CD4-positive, alpha-beta T cell (primary cell): Measurements from ENCODE around the gene TSC2. TPM values are rescaled to one million over a fixed set of nuclear protein-coding genes. Genes with fewer than 3 reads are reported as not detected.

Source experiments
- ATAC-seq: fragments of 200-7000 bp; cut with Tn5 transposase; one replicate; pipeline ENCODE4 v1.10.0; 2022; ENCODE audit warnings: mild to moderate bottlenecking; ENCODE audit not compliant: poor library complexity
- CTCF ChIA-PET: fragments of 350-600 bp; sonication (Branson Sonifier 250); formaldehyde crosslinking; loops from one replicate; lab custom pipeline; 2021; ENCODE audit warnings: antibody characterized with exemption, inconsistent platforms; lab: Charles Lee
- POLR2A ChIA-PET: fragments of 350-600 bp; sonication (Branson Sonifier 250); formaldehyde crosslinking; loops from one replicate; lab custom pipeline; 2021; ENCODE audit warnings: antibody characterized with exemption, inconsistent platforms; lab: Charles Lee
- DNase-seq, 14 experiments: peaks; one replicate each; pipeline ENCODE4 v3.0.0-alpha.2; 2013 to 2020; ENCODE audit warnings: mixed read lengths in 2 of 14
- H3K27ac ChIP-seq, 2 donors: one replicate each; pipeline versions ENCODE4 v1.5.1 to v1.7.0; 2013; ENCODE audit warnings: low read length in 2 of 2, low read depth in 1 of 2, mild to moderate bottlenecking in 1 of 2
- H3K27me3 ChIP-seq, 2 experiments: 1 replicate in 1 of 2; 2 replicates in 1 of 2; pipeline versions ENCODE4 v1.6.1 to v1.7.0; 2013; ENCODE audit warnings: low read length in 2 of 2, control low read depth in 1 of 2, mild to moderate bottlenecking in 1 of 2, moderate library complexity in 1 of 2; ENCODE audit not compliant: insufficient read depth in 2 of 2, control insufficient read depth in 1 of 2
- H3K36me3 ChIP-seq: one replicate; pipeline ENCODE4 v1.6.1; 2013; ENCODE audit warnings: low read length, control low read depth; ENCODE audit not compliant: insufficient read depth
- H3K4me1 ChIP-seq: one replicate; pipeline ENCODE4 v1.6.1; 2013; ENCODE audit warnings: low read length, control low read depth; ENCODE audit not compliant: insufficient read depth
- H3K4me3 ChIP-seq: one replicate; pipeline ENCODE4 v1.5.1; 2013; ENCODE audit warnings: mild to moderate bottlenecking, low read length, moderate library complexity
- H3K9me3 ChIP-seq, 2 experiments: 1 replicate in 1 of 2; 2 replicates in 1 of 2; pipeline versions ENCODE4 v1.6.1 to v1.7.0; 2013; ENCODE audit warnings: low read length in 2 of 2, mild to moderate bottlenecking in 2 of 2, control low read depth in 1 of 2, moderate library complexity in 1 of 2; ENCODE audit not compliant: control insufficient read depth in 1 of 2, insufficient read depth in 1 of 2
- H3K27ac Mint-ChIP-seq: one replicate; pipeline ENCODE4 v1.8.0; 2020; ENCODE audit warnings: mixed read lengths
- H3K27me3 Mint-ChIP-seq: one replicate; pipeline ENCODE4 v1.8.0; 2021; ENCODE audit warnings: mixed read lengths
- H3K36me3 Mint-ChIP-seq: one replicate; pipeline ENCODE4 v1.8.0; 2021; ENCODE audit warnings: low read depth, mixed read lengths
- H3K4me1 Mint-ChIP-seq: one replicate; pipeline ENCODE4 v1.8.0; 2021; ENCODE audit warnings: low read depth, mixed read lengths
- H3K4me3 Mint-ChIP-seq: one replicate; pipeline ENCODE4 v1.8.0; 2020; ENCODE audit warnings: mild to moderate bottlenecking, mixed read lengths
- H3K9me3 Mint-ChIP-seq: one replicate; pipeline ENCODE4 v1.8.0; 2020; ENCODE audit warnings: mixed read lengths
- CTCF ChIP-seq: fragments of 200-600 bp; IDR thresholded peaks from one replicate; pipeline ENCODE4 v1.8.0; 2022; ENCODE audit warnings: antibody characterized with exemption, mild to moderate bottlenecking
- intact Hi-C, 2 experiments: fragments of 100-400 bp; cut with DNase I in 1 of 2; cut with micrococcal nuclease in 1 of 2; formaldehyde crosslinking; loops; one replicate each; pipeline versions ENCODE4 v1.15.1 to v1.9.0; 2023 to 2025; cut with DNase I, micrococcal nuclease
- total RNA-seq, 174 experiments: library from RNA in 2 of 174; stranded (reverse) in 2 of 174; gene quantifications; one replicate each; pipeline ENCODE4 v1.2.3 and lab custom pipeline; 2021 to 2026

The TSC2 gene
- total RNA-seq, 2 experiments from 2014 or later: 83.0 to 85.0 TPM

DNA sequence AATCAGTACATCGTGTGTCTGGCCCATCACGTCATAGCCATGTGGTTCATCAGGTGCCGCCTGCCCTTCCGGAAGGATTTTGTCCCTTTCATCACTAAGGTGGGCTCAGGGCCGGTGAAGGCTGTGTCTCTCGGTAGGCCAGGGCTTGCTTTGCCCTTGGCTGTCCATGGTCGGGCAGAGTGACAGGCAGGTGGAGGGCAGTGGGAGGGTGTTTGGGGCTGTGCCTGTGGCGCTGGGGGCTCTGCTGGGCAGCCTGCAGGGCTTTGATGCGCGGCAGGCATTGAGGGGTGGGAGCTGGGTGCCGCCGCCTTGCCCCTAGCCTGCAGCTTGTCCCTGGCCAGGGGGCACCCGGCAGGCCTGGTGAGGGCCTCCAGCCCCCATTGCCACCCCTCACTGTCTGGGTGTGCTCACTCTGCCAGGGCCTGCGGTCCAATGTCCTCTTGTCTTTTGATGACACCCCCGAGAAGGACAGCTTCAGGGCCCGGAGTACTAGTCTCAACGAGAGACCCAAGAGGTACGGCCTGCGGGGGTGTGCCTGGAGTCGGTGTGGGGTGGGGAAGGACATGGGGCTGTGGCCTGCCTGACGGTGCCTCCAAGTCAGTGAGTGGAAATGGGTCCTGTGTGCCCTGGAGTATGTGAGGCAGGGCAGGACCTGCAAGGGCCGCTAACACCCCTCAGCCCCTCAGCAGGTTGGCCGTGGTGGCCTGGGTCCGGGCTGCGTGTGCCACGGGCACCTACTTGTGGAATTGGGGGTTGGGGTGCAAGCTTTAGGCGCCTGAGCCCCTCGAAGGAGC is 28.5 kb downstream of the TSC2 start:
- Mint-ChIP-seq H3K27me3 (no peaks in the 10 kb centered on the region), H3K36me3 (peaks cover 45% of the 10 kb centered on the region), H3K9me3 (no peaks in the 10 kb centered on the region), H3K27ac (no peak overlapping the region), H3K4me3 (no peak overlapping the region), H3K4me1 (no peaks in the 10 kb centered on the region)
- Histone ChIP-seq H3K27ac (no peak overlapping the region), H3K4me1 (no peaks in the 10 kb centered on the region), H3K4me3 (no peak overlapping the region), H3K9me3 (no peaks in the 10 kb centered on the region), H3K36me3 (peaks cover 69% of the 10 kb centered on the region), H3K27me3 (no peaks in the 10 kb centered on the region)
- CTCF ChIA-PET: no interaction called here
- ATAC-seq (no peak), DNase-seq (no peak)
- POLR2A ChIA-PET: no interaction called here
- TF ChIP-seq CTCF: no peak
- intact Hi-C loops: no loop called here

GRCh38 chr16:2077016-2077415 is 29.2 kb downstream of the TSC2 start:
- no peak overlapping the region for H3K27ac ChIP-seq
- no peak for ATAC-seq
- H3K27me3 Mint-ChIP-seq: no peaks in the 10 kb centered on the region
- ChIA-PET POLR2A (no interaction called here), CTCF (no interaction called here)
- H3K4me3 Mint-ChIP-seq: no peak overlapping the region
- peaks cover 44% of the 10 kb centered on the region for H3K36me3 Mint-ChIP-seq
- H3K27me3 ChIP-seq: no peaks in the 10 kb centered on the region
- no peak overlapping the region for H3K4me3 ChIP-seq
- no peaks in the 10 kb centered on the region for H3K9me3 Mint-ChIP-seq
- H3K4me1 ChIP-seq: no peaks in the 10 kb centered on the region
- H3K4me1 Mint-ChIP-seq: no peaks in the 10 kb centered on the region
- TF ChIP-seq CTCF: no peak
- intact Hi-C loops: no loop called here
- H3K9me3 ChIP-seq: no peaks in the 10 kb centered on the region
- no peak for DNase-seq
- peaks cover 69% of the 10 kb centered on the region for H3K36me3 ChIP-seq
- H3K27ac Mint-ChIP-seq: no peak overlapping the region

DNA sequence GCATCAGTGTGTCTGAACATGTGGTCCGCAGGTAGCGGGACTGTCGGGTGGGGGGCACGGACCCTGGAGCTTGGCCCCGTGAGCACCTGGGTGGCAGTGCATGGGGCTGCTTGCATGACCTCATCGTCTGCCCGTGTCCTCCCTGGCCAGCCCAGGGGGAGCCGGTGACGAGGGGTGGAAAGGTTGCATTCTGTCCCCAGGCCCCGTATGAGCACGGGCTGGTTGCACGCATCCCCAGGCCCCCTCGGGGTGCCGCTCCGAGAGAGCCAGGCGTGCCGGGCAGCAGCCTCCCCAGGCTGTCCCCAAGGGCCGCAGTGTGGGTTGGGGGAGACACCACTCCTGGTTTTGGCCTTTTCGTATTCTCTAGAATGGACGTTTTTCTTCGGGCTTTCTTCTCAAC is 29.9 kb downstream of the TSC2 start:
- no peak for TF ChIP-seq CTCF
- Mint-ChIP-seq H3K27ac (no peak overlapping the region), H3K4me3 (no peak overlapping the region), H3K9me3 (no peaks in the 10 kb centered on the region), H3K4me1 (no peaks in the 10 kb centered on the region), H3K36me3 (peaks cover 43% of the 10 kb centered on the region), H3K27me3 (no peaks in the 10 kb centered on the region)
- Histone ChIP-seq H3K4me1 (no peaks in the 10 kb centered on the region), H3K36me3 (peaks cover 69% of the 10 kb centered on the region), H3K27me3 (no peaks in the 10 kb centered on the region), H3K27ac (no peak overlapping the region), H3K4me3 (no peak overlapping the region), H3K9me3 (no peaks in the 10 kb centered on the region)
- intact Hi-C loops: no loop called here
- no peak for DNase-seq
- ChIA-PET CTCF (interaction anchor here (1.4 kb wide), 1 partner anchor 63 kb away, joined by 3 read pairs; no protein-coding TSS in a partner anchor), POLR2A (no interaction called here)
- ATAC-seq: no peak
